MM.1S (cell line): ENCODE results near the gene BCL11A.

Experiments
- DNase-seq: peaks from one replicate; pipeline ENCODE4 v3.0.0-alpha.2; 2015
- H2AFZ ChIP-seq: fragments of 300-600 bp; sonication (generic); 2 replicates; pipeline ENCODE4 v1.6.0; 2016; ENCODE audit warnings: antibody characterized with exemption, low read length
- H3F3A ChIP-seq: fragments of 300-600 bp; sonication (generic); 2 replicates; pipeline ENCODE4 v1.6.1; 2016; ENCODE audit warnings: mild to moderate bottlenecking, antibody characterized with exemption, low read length, moderate library complexity, mixed read lengths; ENCODE audit not compliant: insufficient read depth
- H3K27ac ChIP-seq: fragments of 300-600 bp; sonication (generic); 2 replicates; pipeline ENCODE4 v1.5.1; 2016; ENCODE audit warnings: mild to moderate bottlenecking, low read length
- H3K27me3 ChIP-seq: fragments of 300-600 bp; sonication (generic); replicated peaks from 2 replicates; pipeline ENCODE4 v1.6.0; 2016; ENCODE audit warnings: low read length; ENCODE audit not compliant: insufficient read depth
- H3K36me3 ChIP-seq: fragments of 300-600 bp; sonication (generic); replicated peaks from 2 replicates; pipeline ENCODE4 v1.6.1; 2016; ENCODE audit warnings: mild to moderate bottlenecking, low read length, mixed read lengths; ENCODE audit not compliant: insufficient read depth
- H3K4me1 ChIP-seq: fragments of 300-600 bp; sonication (generic); 2 replicates; pipeline ENCODE4 v1.6.1; 2016; ENCODE audit warnings: low read length, mixed read lengths
- H3K4me2 ChIP-seq: fragments of 300-600 bp; sonication (generic); 2 replicates; pipeline ENCODE4 v1.6.0; 2016; ENCODE audit warnings: low read depth, low read length
- H3K4me3 ChIP-seq: fragments of 300-600 bp; sonication (generic); 2 replicates; pipeline ENCODE4 v1.5.1; 2016; ENCODE audit warnings: low read length, mixed read lengths
- H3K79me2 ChIP-seq: fragments of 300-600 bp; sonication (generic); 2 replicates; pipeline ENCODE4 v1.6.1; 2016; ENCODE audit warnings: mixed run types, low read length, mixed read lengths
- H3K9ac ChIP-seq: fragments of 300-600 bp; sonication (generic); 2 replicates; pipeline ENCODE4 v1.6.1; 2016; ENCODE audit warnings: low read length, mixed read lengths
- H3K9me2 ChIP-seq: fragments of 300-600 bp; sonication (generic); replicated peaks from 2 replicates; pipeline ENCODE4 v1.6.1; 2016; ENCODE audit warnings: mild to moderate bottlenecking, low read length, mixed read lengths; ENCODE audit not compliant: insufficient read depth
- H3K9me3 ChIP-seq: fragments of 300-600 bp; sonication (generic); replicated peaks from 2 replicates; pipeline ENCODE4 v1.6.1; 2016; ENCODE audit warnings: mild to moderate bottlenecking, low read length, mixed read lengths; ENCODE audit not compliant: insufficient read depth
- H4K20me1 ChIP-seq: fragments of 300-600 bp; sonication (generic); 2 replicates; pipeline ENCODE4 v1.6.1; 2016; ENCODE audit warnings: mild to moderate bottlenecking, low read length, moderate library complexity, mixed read lengths; ENCODE audit not compliant: insufficient read depth
- EZH2 ChIP-seq: fragments of 300-600 bp; sonication (generic); optimal IDR thresholded peaks from 2 replicates; pipeline ENCODE3; 2017; ENCODE audit warnings: low read depth, mild to moderate bottlenecking, antibody characterized with exemption, low read length, mixed read lengths
- EZH2phosphoT487 ChIP-seq: fragments of 300-600 bp; sonication (generic); IDR thresholded peaks from 2 replicates; pipeline ENCODE4 v1.6.1; 2018; ENCODE audit warnings: antibody characterized with exemption, low read length
- TF ChIP-seq, protein P1 (sequence below): fragments of 300-600 bp; sonication (generic); IDR thresholded peaks from 2 replicates; pipeline ENCODE4 v1.5.1; 2016; ENCODE audit warnings: antibody characterized with exemption, low read length, mixed read lengths

The BCL11A gene

GRCh38 chr2:60456115-60456770 is 97.2 kb downstream of the BCL11A start:
- TF ChIP-seq, protein P1, sequence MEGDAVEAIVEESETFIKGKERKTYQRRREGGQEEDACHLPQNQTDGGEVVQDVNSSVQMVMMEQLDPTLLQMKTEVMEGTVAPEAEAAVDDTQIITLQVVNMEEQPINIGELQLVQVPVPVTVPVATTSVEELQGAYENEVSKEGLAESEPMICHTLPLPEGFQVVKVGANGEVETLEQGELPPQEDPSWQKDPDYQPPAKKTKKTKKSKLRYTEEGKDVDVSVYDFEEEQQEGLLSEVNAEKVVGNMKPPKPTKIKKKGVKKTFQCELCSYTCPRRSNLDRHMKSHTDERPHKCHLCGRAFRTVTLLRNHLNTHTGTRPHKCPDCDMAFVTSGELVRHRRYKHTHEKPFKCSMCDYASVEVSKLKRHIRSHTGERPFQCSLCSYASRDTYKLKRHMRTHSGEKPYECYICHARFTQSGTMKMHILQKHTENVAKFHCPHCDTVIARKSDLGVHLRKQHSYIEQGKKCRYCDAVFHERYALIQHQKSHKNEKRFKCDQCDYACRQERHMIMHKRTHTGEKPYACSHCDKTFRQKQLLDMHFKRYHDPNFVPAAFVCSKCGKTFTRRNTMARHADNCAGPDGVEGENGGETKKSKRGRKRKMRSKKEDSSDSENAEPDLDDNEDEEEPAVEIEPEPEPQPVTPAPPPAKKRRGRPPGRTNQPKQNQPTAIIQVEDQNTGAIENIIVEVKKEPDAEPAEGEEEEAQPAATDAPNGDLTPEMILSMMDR = no peak
- TF ChIP-seq EZH2 (no peak), EZH2phosphoT487 (no peak)
- DNase-seq = no peak
- H3K4me1 ChIP-seq = no peaks in the 10 kb centered on the region
- no peak overlapping the region for H3K9ac ChIP-seq
- H3K36me3 ChIP-seq = no peaks in the 10 kb centered on the region; the same call in 1 of the 2 replicates
- no peak overlapping the region for H3K4me3 ChIP-seq
- no peaks in the 10 kb centered on the region for H3K27me3 ChIP-seq
- no peaks in the 10 kb centered on the region for H3K9me3 ChIP-seq
- H3K9me2 ChIP-seq = no peaks in the 10 kb centered on the region
- no peaks in the 10 kb centered on the region for H4K20me1 ChIP-seq
- no peaks in the 10 kb centered on the region for H3F3A ChIP-seq
- H2AFZ ChIP-seq = no peak overlapping the region
- no peaks in the 10 kb centered on the region for H3K79me2 ChIP-seq
- no peak overlapping the region for H3K4me2 ChIP-seq
- H3K27ac ChIP-seq = no peak overlapping the region

DNA sequence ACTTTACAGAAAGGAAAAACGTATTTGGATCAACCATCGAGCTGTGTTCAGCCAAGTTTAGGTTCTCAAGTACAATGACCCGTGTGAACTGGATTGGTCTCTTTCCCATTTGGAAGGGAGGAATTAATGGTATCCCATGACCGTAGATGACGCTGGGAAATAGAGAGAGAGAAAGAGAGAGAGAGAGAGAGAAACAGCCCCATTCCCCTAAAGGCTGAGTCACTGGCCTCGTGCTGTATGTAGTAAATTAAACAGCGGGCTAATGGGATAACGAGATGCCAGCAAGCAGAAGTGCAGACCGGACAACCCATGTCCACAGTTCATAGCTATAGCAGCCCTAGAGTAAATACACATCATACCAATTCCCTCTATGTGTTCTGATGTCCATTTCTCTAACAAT is 99.6 kb downstream of the BCL11A start:
- no peaks in the 10 kb centered on the region for H3F3A ChIP-seq

GRCh38 chr2:60453301-60453700 is 100.2 kb downstream of the BCL11A start:
- H3K36me3 ChIP-seq = no peaks in the 10 kb centered on the region; the same call in 1 of the 2 replicates
- H3K4me2 ChIP-seq = no peak overlapping the region
- H3K4me1 ChIP-seq = no peaks in the 10 kb centered on the region
- no peak overlapping the region for H3K27ac ChIP-seq
- H3K27me3 ChIP-seq = no peaks in the 10 kb centered on the region
- DNase-seq = no peak
- H3K4me3 ChIP-seq = no peak overlapping the region
- H3K9me3 ChIP-seq = no peaks in the 10 kb centered on the region
- H3K79me2 ChIP-seq = no peaks in the 10 kb centered on the region
- no peak overlapping the region for H3K9ac ChIP-seq
- H4K20me1 ChIP-seq = no peaks in the 10 kb centered on the region
- no peaks in the 10 kb centered on the region for H3K9me2 ChIP-seq
- H2AFZ ChIP-seq = no peak overlapping the region
- no peaks in the 10 kb centered on the region for H3F3A ChIP-seq
- TF ChIP-seq, protein P1 = no peak
- TF ChIP-seq EZH2phosphoT487 (no peak), EZH2 (no peak)

More for the DNA sequence above, 99.6 kb downstream of the BCL11A start:
- no peaks in the 10 kb centered on the region for H3K9me2 ChIP-seq
- no peak overlapping the region for H3K4me2 ChIP-seq
- H3K27ac ChIP-seq = no peak overlapping the region
- H2AFZ ChIP-seq = no peak overlapping the region
- H3K4me3 ChIP-seq = no peak overlapping the region
- no peaks in the 10 kb centered on the region for H3K27me3 ChIP-seq
- no peaks in the 10 kb centered on the region for H3K4me1 ChIP-seq
- no peaks in the 10 kb centered on the region; the same call in 1 of the 2 replicates for H3K36me3 ChIP-seq
- no peaks in the 10 kb centered on the region for H3K9me3 ChIP-seq
- TF ChIP-seq EZH2 (no peak), EZH2phosphoT487 (no peak)
- TF ChIP-seq, protein P1 = no peak
- no peaks in the 10 kb centered on the region for H3K79me2 ChIP-seq
- DNase-seq = no peak
- no peak overlapping the region for H3K9ac ChIP-seq
- no peaks in the 10 kb centered on the region for H4K20me1 ChIP-seq
